Activated CD4-positive, alpha-beta memory T cell treated with anti-CD3 and anti-CD28 coated beads, Interleukin-2, amount 10 ng/mL, durations not matched to agents 7 days and 5 days (primary cell): Measurements from ENCODE around the gene SLC16A9. TPM values are rescaled to one million over a fixed set of nuclear protein-coding genes. Genes with fewer than 3 reads are reported as not detected.

Experiments
- CTCF ChIA-PET: fragments of 350-600 bp; sonication (Branson Sonifier 250); formaldehyde crosslinking; loops from one replicate; lab custom pipeline; 2021; ENCODE audit warnings: antibody characterized with exemption, inconsistent platforms; lab: Charles Lee
- POLR2A ChIA-PET: fragments of 350-600 bp; sonication (Branson Sonifier 250); formaldehyde crosslinking; loops from one replicate; lab custom pipeline; 2021; ENCODE audit warnings: antibody characterized with exemption; lab: Charles Lee
- DNase-seq: peaks from one replicate; pipeline ENCODE4 v3.0.0-alpha.2; 2020
- H3K27ac Mint-ChIP-seq: one replicate; pipeline ENCODE4 v1.8.0; 2021; ENCODE audit warnings: mild to moderate bottlenecking, mixed read lengths
- H3K27me3 Mint-ChIP-seq: one replicate; pipeline ENCODE4 v1.8.0; 2021; ENCODE audit warnings: mixed read lengths
- H3K36me3 Mint-ChIP-seq: one replicate; pipeline ENCODE4 v1.8.0; 2021; ENCODE audit warnings: low read depth, mixed read lengths
- H3K4me1 Mint-ChIP-seq: one replicate; pipeline ENCODE4 v1.8.0; 2021; ENCODE audit warnings: mixed read lengths
- H3K4me3 Mint-ChIP-seq: one replicate; pipeline ENCODE4 v1.8.0; 2021; ENCODE audit warnings: mild to moderate bottlenecking, mixed read lengths
- H3K9me3 Mint-ChIP-seq: one replicate; pipeline ENCODE4 v1.8.0; 2021; ENCODE audit warnings: mixed read lengths
- total RNA-seq, 2 experiments: library from RNA; stranded (reverse); gene quantifications; one replicate each; pipeline ENCODE4 v1.2.3, GENCODE V29; 2021

SLC16A9 gene
- total RNA-seq, 2 experiments from 2014 or later = 0.48 to 0.58 TPM

DNA sequence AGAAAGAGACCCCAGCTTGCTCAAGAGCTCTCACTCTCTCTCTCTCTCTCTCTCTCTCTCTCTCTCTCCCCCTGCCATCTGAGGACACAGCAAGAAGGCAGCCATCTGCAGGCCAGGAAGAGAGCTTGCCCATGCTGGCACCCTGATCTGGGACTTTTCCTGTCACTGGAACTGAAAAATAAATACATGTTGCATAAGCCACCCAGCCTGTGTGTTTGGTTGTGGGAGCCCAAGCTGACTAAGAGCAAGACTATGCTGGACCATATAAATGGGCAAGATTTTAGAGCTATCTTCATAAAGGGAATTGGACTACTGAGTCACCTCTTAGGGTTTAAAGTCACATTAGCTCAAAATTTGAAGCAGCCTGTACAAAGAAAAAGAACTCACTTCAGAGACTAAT is 98.6 kb downstream of the SLC16A9 start:
- H3K27ac Mint-ChIP-seq = no peak overlapping the region
- no peak for DNase-seq
- H3K4me3 Mint-ChIP-seq = no peak overlapping the region
- ChIA-PET CTCF (interaction anchor here (1.1 kb wide), 1 partner anchor 19 kb away, joined by 3 read pairs; no protein-coding TSS in a partner anchor), POLR2A (no interaction called here)
- H3K9me3 Mint-ChIP-seq = no peaks in the 10 kb centered on the region
- H3K27me3 Mint-ChIP-seq = peaks cover 9% of the 10 kb centered on the region
- no peaks in the 10 kb centered on the region for H3K36me3 Mint-ChIP-seq
- no peaks in the 10 kb centered on the region for H3K4me1 Mint-ChIP-seq

DNA sequence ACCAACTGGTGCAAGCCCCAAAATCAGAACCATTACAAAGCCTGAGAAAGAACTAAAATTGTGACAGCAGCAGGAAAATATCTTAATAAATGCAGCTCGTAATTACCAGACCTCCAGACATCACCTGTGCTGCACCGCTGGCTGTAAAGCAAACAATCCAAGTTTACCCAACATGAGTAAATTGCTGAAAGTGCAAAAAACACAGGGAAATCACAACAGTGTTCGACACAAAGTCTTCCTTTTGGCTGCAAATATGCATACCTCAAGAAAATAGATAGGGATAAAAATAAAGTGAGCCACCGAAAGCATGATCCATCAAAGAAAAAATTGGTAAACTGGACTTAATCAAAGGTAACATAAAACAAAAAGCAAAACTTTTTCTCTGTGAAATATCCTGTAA is 101.7 kb downstream of the SLC16A9 start:
- Mint-ChIP-seq H3K27ac (no peak overlapping the region), H3K4me3 (no peak overlapping the region), H3K4me1 (no peaks in the 10 kb centered on the region), H3K36me3 (no peaks in the 10 kb centered on the region), H3K9me3 (no peaks in the 10 kb centered on the region), H3K27me3 (peaks cover 10% of the 10 kb centered on the region)
- DNase-seq = no peak
- POLR2A ChIA-PET = no interaction called here
- CTCF ChIA-PET = no interaction called here

DNA sequence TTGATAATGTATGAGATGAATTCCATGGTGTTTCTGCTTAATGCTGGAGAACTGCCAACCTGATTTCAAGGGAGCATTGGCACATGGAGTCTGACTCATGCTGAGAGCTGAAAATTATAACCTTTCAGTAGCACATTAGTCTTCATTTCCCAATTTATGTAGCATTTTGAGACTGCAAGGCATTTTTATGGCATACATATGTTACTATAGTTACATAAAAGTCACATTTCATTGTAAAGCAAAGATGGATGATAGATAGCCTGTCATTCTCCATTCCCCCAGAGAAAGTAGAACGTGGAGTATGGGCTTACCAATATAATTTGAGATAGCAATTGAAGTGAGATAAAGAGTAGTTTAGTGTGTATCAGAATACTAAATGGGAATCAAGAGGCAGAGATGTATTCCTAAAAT is 103.1 kb downstream of the SLC16A9 start:
- POLR2A ChIA-PET = no interaction called here
- no peak overlapping the region for H3K4me3 Mint-ChIP-seq
- CTCF ChIA-PET = interaction anchor here (1.0 kb wide), 2 partner anchors 19 to 92 kb away, joined by 3 read pairs; no protein-coding TSS in a partner anchor
- H3K27ac Mint-ChIP-seq = no peak overlapping the region
- no peaks in the 10 kb centered on the region for H3K4me1 Mint-ChIP-seq
- H3K27me3 Mint-ChIP-seq = peaks cover 10% of the 10 kb centered on the region
- no peaks in the 10 kb centered on the region for H3K9me3 Mint-ChIP-seq
- H3K36me3 Mint-ChIP-seq = no peaks in the 10 kb centered on the region
- no peak for DNase-seq

DNA sequence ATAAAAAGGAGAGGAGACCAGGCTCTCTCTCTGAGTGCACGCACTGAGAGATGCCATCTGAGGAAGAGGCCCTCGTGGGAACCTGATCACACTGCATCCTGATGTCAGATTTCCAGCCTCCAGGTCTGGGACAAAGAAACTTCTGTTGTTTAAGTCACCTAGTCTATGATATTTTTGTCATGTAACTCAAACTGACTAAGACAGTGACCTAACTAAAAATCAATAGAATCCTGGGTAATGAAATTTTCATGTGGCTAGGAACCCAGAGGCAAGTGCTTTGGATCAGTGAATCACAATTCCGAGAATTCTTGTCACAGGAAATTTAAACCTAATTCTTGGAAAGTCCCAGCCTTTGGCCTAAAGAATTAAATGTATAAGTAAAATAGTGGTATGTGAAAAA is 107.7 kb downstream of the SLC16A9 start:
- Mint-ChIP-seq H3K27ac (no peak overlapping the region), H3K36me3 (no peaks in the 10 kb centered on the region), H3K9me3 (no peaks in the 10 kb centered on the region), H3K27me3 (peaks cover 11% of the 10 kb centered on the region), H3K4me1 (no peaks in the 10 kb centered on the region), H3K4me3 (no peak overlapping the region)
- DNase-seq = no peak
- CTCF ChIA-PET = no interaction called here
- POLR2A ChIA-PET = no interaction called here

Other genes starting within 250 kb of the SLC16A9 start
- not detected for gene MRLN, start 43.6 kb upstream of the SLC16A9 start, total RNA-seq
- 10 to 100 TPM; 22.4 to 22.6 TPM for gene CCDC6, start 196.7 kb upstream of the SLC16A9 start, total RNA-seq